NB4 (cell line): ENCODE data around the gene FCRLB.
"Not testable (repeated sequence)": the region's sequence is repeated elsewhere in the genome, so short reads cannot be mapped to it uniquely, and the experiment has no call there.

ENCODE experiments used
- DNase-seq: peaks from one replicate; pipeline ENCODE4 v3.0.0; 2010; ENCODE audit warnings: low read depth
- H3K4me3 ChIP-seq: one replicate; pipeline ENCODE4 v1.5.1; 2011; ENCODE audit warnings: mild to moderate bottlenecking, low read depth, low read length, moderate library complexity
- CTCF ChIP-seq: IDR thresholded peaks from one replicate; pipeline ENCODE4 v1.5.1; 2012; ENCODE audit warnings: low read depth, low read length
- MAX ChIP-seq: IDR thresholded peaks from 2 replicates; pipeline ENCODE4 v1.6.1; 2011; ENCODE audit warnings: low read depth, low read length
- MYC ChIP-seq: IDR thresholded peaks from 2 replicates; pipeline ENCODE4 v1.6.1; 2011; ENCODE audit warnings: low read depth, low read length
- POLR2A ChIP-seq: IDR thresholded peaks from 2 replicates; pipeline ENCODE4 v1.6.1; 2011; ENCODE audit warnings: mild to moderate bottlenecking; ENCODE audit not compliant: insufficient read length; ENCODE audit errors: extremely low read depth

The FCRLB gene

GRCh38 chr1:161768986-161769672 is 47.8 kb downstream of the FCRLB start:
- TF ChIP-seq MAX (no peak), POLR2A (no peak), CTCF (no peak), MYC (no peak)
- H3K4me3 ChIP-seq: no peak overlapping the region
- DNase-seq: no peak

- DNase-seq, H3K4me3 ChIP-seq: not testable (repeated sequence)
Measured at GRCh38 chr1:161769673-161770045, 48.3 kb downstream of the FCRLB start.

- DNase-seq: no peak
- no peak overlapping the region for H3K4me3 ChIP-seq
- TF ChIP-seq MYC: no peak
- TF ChIP-seq CTCF: no peak
- no peak for TF ChIP-seq MAX
- no peak for TF ChIP-seq POLR2A
Measured at GRCh38 chr1:161770250-161770649, 48.9 kb downstream of the FCRLB start.

- H3K4me3 ChIP-seq: no peak overlapping the region
- no peak for TF ChIP-seq MAX
- TF ChIP-seq CTCF: no peak
- TF ChIP-seq POLR2A: no peak
- TF ChIP-seq MYC: no peak
- DNase-seq: no peak
Measured at GRCh38 chr1:161771161-161771560, 49.8 kb downstream of the FCRLB start.

- no peak overlapping the region for H3K4me3 ChIP-seq
- TF ChIP-seq POLR2A (no peak), CTCF (no peak), MYC (no peak)
- DNase-seq: no peak
Measured at GRCh38 chr1:161771973-161772372, 50.6 kb downstream of the FCRLB start.

- peak; percentile 62 for DNase-seq
- H3K4me3 ChIP-seq: no peak overlapping the region
- TF ChIP-seq MAX (no peak), CTCF (no peak), POLR2A (no peak), MYC (no peak)
Measured at GRCh38 chr1:161772397-161772796, 51.1 kb downstream of the FCRLB start.
